IPS-18c (cell line): ENCODE data around the gene PTPRN2.
"Not testable (repeated sequence)": the region's sequence is repeated elsewhere in the genome, so short reads cannot be mapped to it uniquely, and the experiment has no call there.

Source experiments
- H3K4me3 ChIP-seq: 2 replicates; pipeline ENCODE4 v1.7.0; 2013; ENCODE audit warnings: low read depth, mild to moderate bottlenecking, low read length, moderate library complexity; ENCODE audit not compliant: insufficient read depth
- H3K9me3 ChIP-seq: one replicate; pipeline ENCODE4 v1.6.1; 2013; ENCODE audit warnings: mild to moderate bottlenecking, low read length, moderate library complexity; ENCODE audit not compliant: control insufficient read depth, insufficient read depth

PTPRN2 gene

GRCh38 chr7:158418395-158418794, 169.2 kb downstream of the PTPRN2 start:
- H3K9me3 ChIP-seq, H3K4me3 ChIP-seq: not testable (repeated sequence)

- H3K9me3 ChIP-seq = peaks cover 4% of the 10 kb centered on the region
- H3K4me3 ChIP-seq = no peak overlapping the region
Measured at GRCh38 chr7:158416283-158416933, 171.2 kb downstream of the PTPRN2 start.

DNA sequence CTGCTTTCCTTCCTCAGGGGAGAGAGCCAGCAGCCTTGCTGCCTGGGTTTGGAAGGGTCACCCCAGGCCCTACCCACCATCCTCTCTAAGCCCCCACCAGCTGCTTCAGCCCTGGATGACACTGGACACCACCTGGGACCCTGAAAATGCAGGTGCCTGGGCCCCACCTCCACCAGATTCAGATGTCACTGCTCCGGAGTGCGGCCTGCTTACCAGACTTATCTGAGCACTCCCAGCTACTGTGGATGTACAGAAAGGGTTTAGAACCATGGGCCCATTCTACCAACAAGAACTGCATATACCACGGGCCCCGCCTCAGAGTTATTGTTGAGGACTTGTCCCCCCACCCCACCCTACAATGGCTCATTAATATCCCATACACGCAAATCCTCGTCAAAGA, 172.3 kb downstream of the PTPRN2 start:
- Histone ChIP-seq H3K9me3 (peaks cover 4% of the 10 kb centered on the region), H3K4me3 (no peak overlapping the region)

GRCh38 chr7:158414486-158414961, 173.1 kb downstream of the PTPRN2 start:
- H3K9me3 ChIP-seq = peaks cover 4% of the 10 kb centered on the region
- no peak overlapping the region for H3K4me3 ChIP-seq

GRCh38 chr7:158414002-158414401, 173.6 kb downstream of the PTPRN2 start:
- no peak overlapping the region for H3K4me3 ChIP-seq
- peaks cover 4% of the 10 kb centered on the region for H3K9me3 ChIP-seq

DNA sequence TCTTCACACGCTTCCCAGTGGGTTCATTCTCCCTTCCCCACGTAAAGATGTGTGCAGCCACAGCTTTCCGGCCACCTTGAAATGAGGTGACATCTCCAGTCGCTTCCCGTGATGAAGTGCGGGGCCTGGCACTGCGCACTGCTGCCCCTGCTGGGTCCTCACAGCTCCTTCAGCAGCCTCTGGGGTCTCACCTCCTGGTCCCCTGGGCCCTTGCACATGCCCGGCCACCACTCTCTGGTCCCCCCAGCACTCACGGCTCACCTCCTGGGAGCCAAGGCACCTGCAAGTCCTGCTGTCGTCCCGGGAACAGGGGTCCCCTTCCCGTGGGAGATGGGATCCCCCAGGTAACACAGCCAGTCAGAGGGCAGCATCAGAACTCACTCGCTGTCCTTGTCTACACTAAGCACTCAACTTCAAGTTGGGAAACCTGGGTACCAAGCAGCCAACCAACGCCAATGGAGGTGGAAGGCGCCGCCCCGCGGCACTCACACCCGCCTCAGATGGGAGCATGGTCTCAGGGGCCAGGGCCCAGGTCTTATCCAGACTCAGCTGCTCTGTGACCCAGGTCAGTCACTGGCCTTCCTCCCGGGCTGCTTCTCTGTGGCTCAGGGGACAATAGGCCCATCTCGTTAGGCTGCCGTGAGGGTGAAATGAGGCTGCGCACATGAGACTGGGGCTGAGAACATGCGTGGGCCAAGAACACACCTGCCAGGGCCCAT, 176.2 kb downstream of the PTPRN2 start:
- no peak overlapping the region for H3K4me3 ChIP-seq
- no peaks in the 10 kb centered on the region for H3K9me3 ChIP-seq

DNA sequence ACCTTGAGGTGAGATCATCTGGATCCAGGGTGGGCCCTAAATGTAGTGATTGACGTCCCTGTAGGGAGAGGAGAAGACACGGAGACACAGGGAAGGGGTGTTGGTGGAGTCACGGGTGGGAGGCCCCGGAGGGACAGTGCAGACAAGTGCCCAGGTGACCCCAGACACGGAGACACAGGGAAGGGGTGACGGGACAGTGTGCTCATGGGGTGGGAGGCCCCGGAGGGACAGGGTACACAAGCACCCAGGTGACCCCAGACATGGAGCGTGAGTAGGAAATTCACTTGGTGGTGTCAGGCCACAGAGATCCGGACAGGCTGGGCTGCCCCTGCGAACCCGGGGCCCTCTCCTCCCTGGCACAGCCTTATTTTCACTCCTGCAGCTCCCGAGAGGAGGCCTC, 176.9 kb downstream of the PTPRN2 start:
- no peaks in the 10 kb centered on the region for H3K9me3 ChIP-seq
- no peak overlapping the region for H3K4me3 ChIP-seq

GRCh38 chr7:158409816-158410330, 177.8 kb downstream of the PTPRN2 start:
- H3K4me3 ChIP-seq = no peak overlapping the region
- H3K9me3 ChIP-seq = no peaks in the 10 kb centered on the region

GRCh38 chr7:158409120-158409519, 178.5 kb downstream of the PTPRN2 start:
- Histone ChIP-seq H3K4me3 (no peak overlapping the region), H3K9me3 (no peaks in the 10 kb centered on the region)

DNA sequence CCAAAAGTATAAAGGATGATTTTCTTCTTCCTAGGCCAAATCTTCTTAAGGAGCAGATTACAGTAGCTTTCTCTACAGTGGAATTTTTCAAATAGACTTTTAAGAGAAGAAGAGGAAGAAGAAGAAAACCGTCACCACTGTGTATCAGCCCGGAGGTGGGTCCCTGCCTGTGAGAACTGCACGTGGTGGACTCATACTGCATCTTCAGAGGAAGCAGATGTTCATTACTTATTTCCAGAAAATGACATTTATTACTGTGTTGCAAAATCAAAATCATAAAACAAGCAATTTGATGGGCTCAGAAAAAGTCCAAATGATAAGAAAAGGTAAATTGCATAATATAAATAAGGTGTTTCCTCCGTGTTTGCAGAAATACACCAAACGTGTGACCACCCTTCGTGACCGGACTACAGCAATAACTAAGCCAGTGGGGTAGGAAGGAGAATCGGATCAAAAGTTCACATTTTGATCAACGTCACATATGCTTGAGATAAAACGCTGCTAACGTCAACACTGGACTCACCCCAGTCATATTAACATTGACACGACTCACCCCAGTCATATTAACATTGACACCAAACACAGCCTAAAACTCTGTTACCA, 179.2 kb downstream of the PTPRN2 start:
- H3K4me3 ChIP-seq = no peak overlapping the region

DNA sequence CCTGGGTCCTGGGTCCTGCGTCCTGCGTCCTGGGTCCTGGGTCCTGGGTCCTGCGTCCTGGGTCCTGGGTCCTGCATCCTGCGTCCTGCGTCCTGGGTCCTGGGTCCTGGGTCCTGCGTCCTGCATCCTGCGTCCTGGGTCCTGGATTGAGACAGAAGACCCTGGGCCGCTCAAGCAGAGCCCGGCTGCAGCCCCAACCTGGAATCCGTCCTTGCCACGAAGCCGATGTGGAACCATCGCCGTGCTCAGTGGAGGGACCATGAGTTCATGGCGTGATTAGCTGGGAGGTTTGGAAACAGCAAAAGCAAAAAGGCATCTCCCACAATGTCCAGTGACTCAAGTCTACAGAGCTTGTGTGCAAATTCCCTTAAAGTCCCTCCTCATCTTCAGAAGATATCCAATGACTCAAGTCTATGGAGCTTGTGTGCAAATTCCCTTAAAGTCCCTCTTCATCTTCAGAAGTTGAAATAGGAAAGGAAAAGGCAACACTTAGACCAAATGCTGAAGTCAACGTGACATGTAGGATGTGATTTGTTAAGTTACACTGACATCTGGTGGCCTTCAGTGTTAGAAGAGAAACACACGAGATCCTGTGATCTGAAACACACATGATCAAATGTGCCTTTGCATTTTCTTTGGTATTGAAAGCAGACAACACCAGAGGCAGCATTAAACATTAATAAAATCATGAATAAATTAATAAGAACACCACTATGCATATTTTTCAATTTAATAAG, 179.9 kb downstream of the PTPRN2 start:
- H3K4me3 ChIP-seq = no peak overlapping the region
- H3K9me3 ChIP-seq = no peaks in the 10 kb centered on the region

More for the DNA sequence above, 179.2 kb downstream of the PTPRN2 start:
- no peaks in the 10 kb centered on the region for H3K9me3 ChIP-seq

GRCh38 chr7:158406801-158407200, 180.8 kb downstream of the PTPRN2 start:
- Histone ChIP-seq H3K9me3 (no peaks in the 10 kb centered on the region), H3K4me3 (no peak overlapping the region)

DNA sequence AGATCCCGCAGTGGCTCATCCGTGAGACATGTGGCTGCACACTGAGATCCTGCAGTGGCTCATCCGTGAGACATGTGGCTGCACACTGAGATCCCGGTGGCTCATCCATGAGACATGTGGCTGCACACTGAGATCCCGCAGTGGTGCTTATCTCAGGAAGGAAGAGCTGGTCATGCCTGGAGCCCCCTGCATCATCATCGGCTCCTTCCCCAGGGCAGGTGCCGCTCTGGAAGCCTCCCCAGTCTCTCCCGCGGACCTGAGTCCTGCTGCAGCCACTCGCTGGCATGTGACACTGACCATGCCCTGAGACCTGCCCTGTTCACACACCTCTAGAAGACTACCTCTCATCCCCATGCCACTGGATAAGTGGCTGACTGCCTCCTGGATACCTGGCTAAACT, 181.3 kb downstream of the PTPRN2 start:
- Histone ChIP-seq H3K9me3 (no peaks in the 10 kb centered on the region), H3K4me3 (no peak overlapping the region)

- H3K4me3 ChIP-seq, H3K9me3 ChIP-seq: not testable (repeated sequence)
Measured at GRCh38 chr7:158405771-158406170, 181.9 kb downstream of the PTPRN2 start.

- Histone ChIP-seq H3K4me3 (no peak overlapping the region), H3K9me3 (no peaks in the 10 kb centered on the region)
Measured at GRCh38 chr7:158405324-158405723, 182.3 kb downstream of the PTPRN2 start.

- Histone ChIP-seq H3K4me3 (no peak overlapping the region), H3K9me3 (no peaks in the 10 kb centered on the region)
Measured at GRCh38 chr7:158404031-158404761, 183.4 kb downstream of the PTPRN2 start.
